ENCODE results near the gene CAPN12. TPM values are rescaled to one million over a fixed set of nuclear protein-coding genes. Genes with fewer than 3 reads are reported as not detected.
A peak's percentile ranks its signal among the peaks of the same experiment; 100 is the strongest.

Gene CAPN12
- polyA plus RNA-seq, 4 donors: 2.4 to 46.2 (median 14.4) TPM

- Histone ChIP-seq H3K36me3 (ENCODE audit: control insufficient read depth in 3 of 3, insufficient read depth in 2 of 3, low read depth in 1 of 3, low read length in 3 of 3) (peaks cover 18 to 100% (median 46%) of the 10 kb centered on the region in 3 donors), H3K9me3 (ENCODE audit: control insufficient read depth in 2 of 2, insufficient read depth in 1 of 2, low read depth in 1 of 2, low read length in 1 of 2) (no peaks in the 10 kb centered on the region), H3K4me3 (ENCODE audit: low read depth in 1 of 3, low read length in 3 of 3) (no peak overlapping the region), H3K27ac (ENCODE audit: low read depth in 1 of 3, low read length in 2 of 3) (peak overlapping the region in 1 of 3 donors; percentile 99), H3K4me1 (ENCODE audit: control insufficient read depth in 3 of 3, insufficient read depth in 2 of 3, low read depth in 1 of 3, low read length in 2 of 3) (peaks cover 7 to 84% (median 8%) of the 10 kb centered on the region in 3 donors), H3K27me3 (ENCODE audit: control insufficient read depth in 3 of 3, insufficient read depth in 3 of 3, low read length in 3 of 3) (no peaks in the 10 kb centered on the region)
- WGBS, 3 donors: 88 to 93% (median 90%) methylated on average over 12 to 13 of the region's 13 CpGs
- no peak for FAIRE-seq
- no peak for DNase-seq
Observed at GRCh38 chr19:38704488-38705026, 39.7 kb downstream of the CAPN12 start.

- Histone ChIP-seq H3K4me1 (ENCODE audit: control insufficient read depth in 3 of 3, insufficient read depth in 2 of 3, low read depth in 1 of 3, low read length in 2 of 3) (peaks cover 7 to 90% (median 8%) of the 10 kb centered on the region in 3 donors), H3K36me3 (ENCODE audit: control insufficient read depth in 3 of 3, insufficient read depth in 2 of 3, low read depth in 1 of 3, low read length in 3 of 3) (peaks cover 16 to 100% (median 43%) of the 10 kb centered on the region in 3 donors)
Observed at GRCh38 chr19:38703509-38703908, 40.8 kb downstream of the CAPN12 start.

DNA sequence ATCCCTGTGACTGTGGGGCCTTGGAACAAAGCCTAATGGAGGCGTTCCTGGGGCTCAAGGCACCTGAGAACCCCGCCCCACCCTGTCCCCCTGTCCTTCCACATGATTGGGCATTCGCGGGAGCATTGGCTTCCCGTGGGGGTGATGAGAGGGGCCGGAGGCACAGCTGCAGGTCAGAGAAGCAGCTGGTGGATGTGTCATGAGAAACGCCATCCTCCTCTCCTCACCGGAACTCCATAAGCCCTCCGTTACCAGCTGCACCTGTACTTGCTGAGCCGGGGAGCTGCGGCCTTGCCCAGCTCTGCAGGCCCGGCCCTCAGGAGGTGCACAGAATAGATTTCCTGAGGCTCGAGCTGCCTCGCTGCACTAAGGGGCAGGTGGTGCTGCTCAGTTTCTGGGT, 42.0 kb downstream of the CAPN12 start:
- peak overlapping the region; percentile 88 to 99 (median 97) for H3K27ac ChIP-seq (ENCODE audit: low read depth in 1 of 3, low read length in 2 of 3)
- peak in 1 of 2 donors; percentile 46 for DNase-seq
- no peaks in the 10 kb centered on the region for H3K9me3 ChIP-seq (ENCODE audit: control insufficient read depth in 2 of 2, insufficient read depth in 1 of 2, low read depth in 1 of 2, low read length in 1 of 2)
- peaks cover 8 to 90% (median 14%) of the 10 kb centered on the region in 3 donors for H3K4me1 ChIP-seq (ENCODE audit: control insufficient read depth in 3 of 3, insufficient read depth in 2 of 3, low read depth in 1 of 3, low read length in 2 of 3)
- FAIRE-seq: no peak
- peaks cover 16 to 100% (median 33%) of the 10 kb centered on the region in 3 donors for H3K36me3 ChIP-seq (ENCODE audit: control insufficient read depth in 3 of 3, insufficient read depth in 2 of 3, low read depth in 1 of 3, low read length in 3 of 3)
- 51 to 69% (median 66%) methylated on average over 14 of the region's 14 CpGs for WGBS, 3 donors
- no peaks in the 10 kb centered on the region for H3K27me3 ChIP-seq (ENCODE audit: control insufficient read depth in 3 of 3, insufficient read depth in 3 of 3, low read length in 3 of 3)
- H3K4me3 ChIP-seq (ENCODE audit: low read depth in 1 of 3, low read length in 3 of 3): no peak overlapping the region

More at GRCh38 chr19:38703509-38703908, 40.8 kb downstream of the CAPN12 start:
- Histone ChIP-seq H3K27me3 (ENCODE audit: control insufficient read depth in 3 of 3, insufficient read depth in 3 of 3, low read length in 3 of 3) (no peaks in the 10 kb centered on the region), H3K9me3 (ENCODE audit: control insufficient read depth in 2 of 2, insufficient read depth in 1 of 2, low read depth in 1 of 2, low read length in 1 of 2) (no peaks in the 10 kb centered on the region), H3K27ac (ENCODE audit: low read depth in 1 of 3, low read length in 2 of 3) (peak overlapping the region in 2 of 3 donors; percentile 57 to 99), H3K4me3 (ENCODE audit: low read depth in 1 of 3, low read length in 3 of 3) (no peak overlapping the region)
- no peak for FAIRE-seq
- no peak for DNase-seq
- WGBS, 3 donors: 87 to 90% (median 90%) methylated on average over 14 of the region's 14 CpGs

GRCh38 chr19:38701455-38702063, 42.7 kb downstream of the CAPN12 start:
- WGBS, 3 donors: 18 to 50% (median 28%) methylated on average over 11 of the region's 11 CpGs
- peaks cover 11 to 90% (median 16%) of the 10 kb centered on the region in 3 donors for H3K4me1 ChIP-seq (ENCODE audit: control insufficient read depth in 3 of 3, insufficient read depth in 2 of 3, low read depth in 1 of 3, low read length in 2 of 3)
- no peaks in the 10 kb centered on the region for H3K9me3 ChIP-seq (ENCODE audit: control insufficient read depth in 2 of 2, insufficient read depth in 1 of 2, low read depth in 1 of 2, low read length in 1 of 2)
- no peaks in the 10 kb centered on the region for H3K27me3 ChIP-seq (ENCODE audit: control insufficient read depth in 3 of 3, insufficient read depth in 3 of 3, low read length in 3 of 3)
- H3K36me3 ChIP-seq (ENCODE audit: control insufficient read depth in 3 of 3, insufficient read depth in 2 of 3, low read depth in 1 of 3, low read length in 3 of 3): peaks cover 16 to 100% (median 27%) of the 10 kb centered on the region in 3 donors
- peak overlapping the region; percentile 88 to 99 (median 97) for H3K27ac ChIP-seq (ENCODE audit: low read depth in 1 of 3, low read length in 2 of 3)
- FAIRE-seq: no peak
- no peak overlapping the region for H3K4me3 ChIP-seq (ENCODE audit: low read depth in 1 of 3, low read length in 3 of 3)
- peak; percentile 96 to 98 for DNase-seq

DNA sequence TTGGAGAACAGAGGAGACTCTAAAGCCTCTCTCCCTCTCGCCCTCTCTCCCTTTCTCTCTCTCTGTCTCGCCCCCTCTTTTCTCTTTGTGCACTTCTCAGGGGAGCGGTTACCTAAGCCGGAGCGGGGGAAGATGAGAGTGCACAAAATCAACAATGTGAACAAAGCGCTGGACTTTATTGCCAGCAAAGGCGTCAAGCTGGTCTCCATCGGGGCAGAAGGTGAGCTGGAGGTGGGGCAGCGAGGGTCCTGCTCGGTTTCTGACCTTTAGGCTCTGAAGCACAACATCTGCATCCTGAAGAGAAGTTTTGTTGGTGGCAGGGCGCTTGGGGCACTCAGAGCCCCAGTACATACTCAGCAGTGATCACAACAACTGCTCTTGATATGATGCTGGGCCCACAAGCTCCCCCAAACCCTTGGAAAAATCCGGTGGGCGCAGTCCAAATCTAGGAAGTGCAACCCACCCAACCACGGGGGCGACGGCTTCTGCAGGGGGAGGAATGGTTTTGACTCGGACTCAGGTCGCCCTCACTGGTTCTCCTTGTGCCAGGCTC, 43.3 kb downstream of the CAPN12 start:
- no peak for DNase-seq
- H3K4me1 ChIP-seq (ENCODE audit: control insufficient read depth in 3 of 3, insufficient read depth in 2 of 3, low read depth in 1 of 3, low read length in 2 of 3): peaks cover 13 to 94% (median 20%) of the 10 kb centered on the region in 3 donors
- 37 to 68% (median 47%) methylated on average over 18 of the region's 18 CpGs for WGBS, 3 donors
- H3K36me3 ChIP-seq (ENCODE audit: control insufficient read depth in 3 of 3, insufficient read depth in 2 of 3, low read depth in 1 of 3, low read length in 3 of 3): peaks cover 14 to 100% (median 21%) of the 10 kb centered on the region in 3 donors
- peak overlapping the region; percentile 88 to 99 (median 97) for H3K27ac ChIP-seq (ENCODE audit: low read depth in 1 of 3, low read length in 2 of 3)
- no peaks in the 10 kb centered on the region for H3K9me3 ChIP-seq (ENCODE audit: control insufficient read depth in 2 of 2, insufficient read depth in 1 of 2, low read depth in 1 of 2, low read length in 1 of 2)
- no peak overlapping the region for H3K4me3 ChIP-seq (ENCODE audit: low read depth in 1 of 3, low read length in 3 of 3)
- no peak for FAIRE-seq
- H3K27me3 ChIP-seq (ENCODE audit: control insufficient read depth in 3 of 3, insufficient read depth in 3 of 3, low read length in 3 of 3): no peaks in the 10 kb centered on the region

DNA sequence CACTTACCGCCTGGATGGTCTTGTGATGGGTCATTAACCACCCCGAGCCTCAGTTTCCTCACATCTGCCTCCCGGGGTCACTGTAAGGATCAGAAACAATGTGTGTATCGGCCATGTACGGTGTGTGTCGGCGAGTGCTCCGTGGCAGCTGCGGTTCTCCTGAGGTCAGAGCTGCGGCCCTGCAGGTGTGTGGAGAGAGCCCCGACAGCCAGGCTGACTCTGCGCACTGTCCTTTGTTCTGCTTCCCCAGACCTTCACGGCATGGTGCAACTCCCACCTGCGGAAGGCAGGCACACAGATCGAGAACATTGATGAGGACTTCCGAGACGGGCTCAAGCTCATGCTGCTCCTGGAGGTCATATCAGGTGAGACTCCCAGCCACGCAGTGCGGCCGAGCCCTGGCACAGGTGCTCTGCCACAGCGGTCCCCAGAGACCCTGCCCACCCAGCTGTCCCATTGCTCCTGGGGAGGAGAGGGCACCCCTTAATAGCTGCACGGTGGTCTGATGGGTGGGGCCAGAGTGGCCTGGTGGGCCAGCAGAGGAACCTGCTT, 43.8 kb downstream of the CAPN12 start:
- FAIRE-seq (no peak), DNase-seq (peak; percentile 64 to 65)
- H3K4me1 ChIP-seq (ENCODE audit: control insufficient read depth in 3 of 3, insufficient read depth in 2 of 3, low read depth in 1 of 3, low read length in 2 of 3): peaks cover 18 to 99% (median 24%) of the 10 kb centered on the region in 3 donors
- H3K4me3 ChIP-seq (ENCODE audit: low read depth in 1 of 3, low read length in 3 of 3): no peak overlapping the region
- no peaks in the 10 kb centered on the region for H3K9me3 ChIP-seq (ENCODE audit: control insufficient read depth in 2 of 2, insufficient read depth in 1 of 2, low read depth in 1 of 2, low read length in 1 of 2)
- WGBS, 3 donors: 29 to 74% (median 47%) methylated on average over 21 to 22 of the region's 22 CpGs
- H3K27me3 ChIP-seq (ENCODE audit: control insufficient read depth in 3 of 3, insufficient read depth in 3 of 3, low read length in 3 of 3): no peaks in the 10 kb centered on the region
- peaks cover 11 to 100% (median 16%) of the 10 kb centered on the region in 3 donors for H3K36me3 ChIP-seq (ENCODE audit: control insufficient read depth in 3 of 3, insufficient read depth in 2 of 3, low read depth in 1 of 3, low read length in 3 of 3)
- H3K27ac ChIP-seq (ENCODE audit: low read depth in 1 of 3, low read length in 2 of 3): peak overlapping the region; percentile 88 to 99 (median 97)

GRCh38 chr19:38699647-38700349, 44.5 kb downstream of the CAPN12 start:
- no peak overlapping the region for H3K4me3 ChIP-seq (ENCODE audit: low read depth in 1 of 3, low read length in 3 of 3)
- 84 to 90% (median 90%) methylated on average over 18 of the region's 18 CpGs for WGBS, 3 donors
- H3K36me3 ChIP-seq (ENCODE audit: control insufficient read depth in 3 of 3, insufficient read depth in 2 of 3, low read depth in 1 of 3, low read length in 3 of 3): peaks cover 7 to 100% (median 16%) of the 10 kb centered on the region in 3 donors
- DNase-seq: no peak
- no peaks in the 10 kb centered on the region for H3K27me3 ChIP-seq (ENCODE audit: control insufficient read depth in 3 of 3, insufficient read depth in 3 of 3, low read length in 3 of 3)
- no peaks in the 10 kb centered on the region for H3K9me3 ChIP-seq (ENCODE audit: control insufficient read depth in 2 of 2, insufficient read depth in 1 of 2, low read depth in 1 of 2, low read length in 1 of 2)
- peak overlapping the region; percentile 88 to 99 (median 97) for H3K27ac ChIP-seq (ENCODE audit: low read depth in 1 of 3, low read length in 2 of 3)
- peaks cover 23 to 99% (median 25%) of the 10 kb centered on the region in 3 donors for H3K4me1 ChIP-seq (ENCODE audit: control insufficient read depth in 3 of 3, insufficient read depth in 2 of 3, low read depth in 1 of 3, low read length in 2 of 3)
- FAIRE-seq: no peak

- FAIRE-seq (no peak), DNase-seq (no peak)
- H3K4me3 ChIP-seq (ENCODE audit: low read depth in 1 of 3, low read length in 3 of 3): no peak overlapping the region
- no peaks in the 10 kb centered on the region for H3K9me3 ChIP-seq (ENCODE audit: control insufficient read depth in 2 of 2, insufficient read depth in 1 of 2, low read depth in 1 of 2, low read length in 1 of 2)
- peak overlapping the region; percentile 45 to 99 (median 61) for H3K27ac ChIP-seq (ENCODE audit: low read depth in 1 of 3, low read length in 2 of 3)
- no peaks in the 10 kb centered on the region for H3K27me3 ChIP-seq (ENCODE audit: control insufficient read depth in 3 of 3, insufficient read depth in 3 of 3, low read length in 3 of 3)
- H3K4me1 ChIP-seq (ENCODE audit: control insufficient read depth in 3 of 3, insufficient read depth in 2 of 3, low read depth in 1 of 3, low read length in 2 of 3): peaks cover 25 to 99% (median 26%) of the 10 kb centered on the region in 3 donors
- H3K36me3 ChIP-seq (ENCODE audit: control insufficient read depth in 3 of 3, insufficient read depth in 2 of 3, low read depth in 1 of 3, low read length in 3 of 3): peaks cover 2 to 100% (median 10%) of the 10 kb centered on the region in 3 donors
- WGBS, 3 donors: 68 to 73% (median 69%) methylated on average over 7 of the region's 7 CpGs
Observed at GRCh38 chr19:38699027-38699346, 45.3 kb downstream of the CAPN12 start.

Data from small intestine (tissue), 7 donors.